Mesenteric fat pad (tissue), 1 donor: ENCODE results near the gene TCF20. TPM values are rescaled to one million over a fixed set of nuclear protein-coding genes. Genes with fewer than 3 reads are reported as not detected.

Experiments used
- DNase-seq: peaks from one replicate; pipeline ENCODE4 v3.0.0-alpha.2; 2020; ENCODE audit warnings: low spot score
- total RNA-seq: library from RNA; stranded (reverse); fragmentation: NEBNext Ultra II Directional; extraction: Animal tissue kit (Norgen Biotek cat#: 25700); gene quantifications from one replicate; pipeline ENCODE4 v1.2.1, GENCODE V29; 2021
- donor health status: DM: yes; HTN: yes; CAD: no.

TCF20 gene
- total RNA-seq, 1 donor from 2014 or later = 25.2 TPM

DNA sequence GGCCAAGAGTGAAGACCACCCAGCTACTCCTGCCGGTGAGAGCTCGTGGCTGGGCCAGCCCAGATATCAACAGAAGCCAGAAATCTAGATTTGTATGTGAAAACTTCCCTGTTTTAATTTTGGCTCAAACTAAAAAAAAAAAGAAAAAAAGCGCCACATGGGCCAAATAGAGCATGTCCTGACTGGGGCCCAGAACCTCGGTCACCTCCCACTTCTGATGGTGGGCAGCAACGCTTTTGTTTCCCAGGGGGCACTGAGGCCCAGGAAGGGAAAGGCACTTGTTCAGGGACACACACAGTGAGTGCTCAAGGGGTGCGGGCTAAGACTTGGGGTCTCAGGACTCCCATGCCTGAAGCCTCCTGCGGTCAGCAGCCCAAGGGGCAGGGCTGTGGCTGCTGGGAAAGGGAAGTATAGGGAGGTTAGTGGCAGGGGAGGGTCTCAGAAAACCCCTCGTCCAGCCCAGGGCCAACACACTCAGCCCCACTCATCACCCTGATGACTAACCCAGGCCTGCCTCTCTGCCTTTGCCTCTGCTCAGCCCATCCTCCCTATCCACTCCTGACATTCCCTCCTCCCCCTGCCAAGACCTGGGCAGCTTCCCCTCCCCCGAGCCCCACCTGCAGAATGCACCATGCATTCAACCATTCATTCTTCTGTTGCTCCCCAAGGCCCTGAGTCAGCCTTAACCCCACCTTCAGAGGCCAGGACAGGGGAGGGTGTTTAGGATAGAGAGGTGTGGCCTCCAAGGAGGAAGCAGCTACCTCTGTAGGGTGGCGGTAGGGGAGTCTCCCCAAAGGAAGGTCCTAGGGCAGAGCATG is 30.0 kb upstream of the TCF20 start:
- DNase-seq = no peak

DNA sequence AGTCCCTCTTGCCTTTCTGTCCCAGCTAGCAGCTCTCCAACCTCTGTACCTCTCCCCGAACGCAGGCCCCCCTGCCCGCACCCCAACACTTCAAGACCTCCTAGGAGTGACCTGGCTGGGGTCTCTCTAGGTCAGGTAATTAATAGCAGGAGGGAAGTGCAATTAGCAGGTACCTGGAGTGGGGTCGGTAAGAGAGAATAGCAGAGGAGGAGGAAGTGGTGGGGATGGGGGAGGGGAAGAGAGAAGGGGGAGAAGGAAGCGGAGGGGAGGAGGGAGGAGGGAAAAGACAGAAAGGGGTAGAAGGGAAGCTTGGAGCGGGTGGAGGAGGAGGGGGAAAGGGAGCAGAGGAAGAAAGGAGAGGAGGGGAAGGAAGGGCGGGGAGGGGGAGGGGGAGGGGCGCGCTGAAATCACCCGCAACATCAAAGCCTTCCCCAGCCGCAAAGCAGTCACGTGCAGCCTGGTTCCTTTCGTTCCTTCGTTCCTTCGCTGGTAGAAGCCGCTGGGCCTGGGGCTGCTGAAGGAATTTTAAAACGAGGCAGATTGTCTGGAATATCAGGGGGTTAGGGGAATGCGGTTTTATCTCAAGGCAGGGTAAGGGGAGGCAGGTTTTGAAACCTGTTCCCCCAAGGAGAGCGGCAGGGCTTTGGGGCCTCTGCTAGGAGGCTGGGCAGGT is 29.3 kb upstream of the TCF20 start:
- DNase-seq = no peak

DNA sequence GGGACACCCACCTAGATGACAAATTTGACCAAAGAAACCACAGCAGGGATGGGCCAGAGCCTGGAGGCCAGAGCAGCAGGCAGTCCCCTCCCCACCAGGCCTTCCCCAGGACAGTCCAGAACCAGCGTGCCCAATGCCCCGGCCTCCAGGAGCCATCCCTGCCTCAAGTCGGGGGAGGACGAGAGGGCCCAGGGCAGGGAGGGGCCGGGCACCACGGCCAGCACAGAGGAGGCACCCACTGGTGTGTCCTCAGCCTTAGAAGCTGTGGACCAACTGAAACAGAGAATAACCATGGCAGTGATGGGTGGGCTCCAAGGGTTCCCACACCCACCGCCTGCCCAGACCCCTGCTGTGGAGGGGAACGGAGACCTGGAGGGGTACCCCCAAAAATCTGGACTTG is 28.3 kb upstream of the TCF20 start:
- DNase-seq = no peak

DNA sequence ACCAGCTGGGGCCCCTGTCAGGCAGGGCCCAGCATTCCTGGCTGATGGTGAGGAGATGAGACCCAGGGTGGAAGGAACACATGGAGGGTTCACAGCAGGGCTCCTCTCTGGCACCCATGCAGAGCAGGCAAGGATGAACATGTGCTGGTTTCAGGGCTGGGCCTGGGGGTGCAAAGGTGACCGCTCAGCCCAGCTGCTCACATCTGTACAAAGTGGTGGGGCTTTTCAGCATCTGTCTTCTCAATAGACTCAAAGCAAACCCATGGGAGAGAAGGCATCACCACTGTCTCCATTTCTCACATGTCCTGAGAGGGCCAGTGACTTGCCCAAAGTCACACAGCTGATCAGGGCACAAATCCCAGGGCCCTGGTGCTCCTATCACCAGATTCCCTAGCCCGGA is 27.3 kb upstream of the TCF20 start:
- DNase-seq = no peak

DNA sequence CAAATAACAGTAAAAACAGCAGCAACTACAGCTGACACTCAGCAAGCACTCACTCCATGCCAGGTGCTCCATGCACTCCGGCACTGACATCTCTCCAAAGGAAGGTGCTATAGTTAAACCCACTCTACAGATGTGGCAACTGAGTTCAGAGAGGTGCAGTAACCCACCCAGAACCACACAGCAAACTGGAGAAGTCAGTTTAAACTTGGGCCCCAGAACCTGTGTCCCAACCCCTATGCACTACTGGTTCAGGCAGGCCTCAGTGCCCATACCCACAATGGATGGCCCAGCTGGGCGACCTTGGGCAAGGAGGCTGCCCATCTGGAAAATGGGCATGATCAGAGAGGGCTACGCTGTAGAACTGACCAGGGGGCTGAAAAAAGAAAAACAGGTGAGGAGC is 26.4 kb upstream of the TCF20 start:
- no peak for DNase-seq

DNA sequence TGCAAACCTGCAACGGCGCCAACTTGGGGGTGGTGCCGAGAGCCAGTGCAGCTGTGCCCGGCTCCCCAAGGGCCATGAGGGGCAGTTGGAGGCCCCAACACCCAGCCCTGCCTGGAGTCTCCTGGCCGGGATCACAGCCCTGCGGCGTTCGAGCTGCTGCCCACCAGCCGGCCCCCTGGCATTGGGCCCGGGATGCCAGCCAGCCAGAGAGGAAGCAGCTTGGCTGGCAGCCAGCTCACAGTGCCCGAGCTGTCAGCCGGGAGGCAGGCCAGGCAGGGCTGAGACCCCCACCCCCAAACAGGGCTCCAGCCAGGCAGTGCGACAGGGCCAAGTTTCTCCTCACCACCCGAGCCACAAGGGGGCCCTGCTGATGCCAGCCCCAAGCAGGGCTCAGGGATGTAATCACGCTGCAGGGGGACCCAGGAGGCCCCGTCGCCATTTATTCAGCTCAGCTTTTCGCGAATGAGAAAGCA is 26.0 kb upstream of the TCF20 start:
- DNase-seq = no peak

DNA sequence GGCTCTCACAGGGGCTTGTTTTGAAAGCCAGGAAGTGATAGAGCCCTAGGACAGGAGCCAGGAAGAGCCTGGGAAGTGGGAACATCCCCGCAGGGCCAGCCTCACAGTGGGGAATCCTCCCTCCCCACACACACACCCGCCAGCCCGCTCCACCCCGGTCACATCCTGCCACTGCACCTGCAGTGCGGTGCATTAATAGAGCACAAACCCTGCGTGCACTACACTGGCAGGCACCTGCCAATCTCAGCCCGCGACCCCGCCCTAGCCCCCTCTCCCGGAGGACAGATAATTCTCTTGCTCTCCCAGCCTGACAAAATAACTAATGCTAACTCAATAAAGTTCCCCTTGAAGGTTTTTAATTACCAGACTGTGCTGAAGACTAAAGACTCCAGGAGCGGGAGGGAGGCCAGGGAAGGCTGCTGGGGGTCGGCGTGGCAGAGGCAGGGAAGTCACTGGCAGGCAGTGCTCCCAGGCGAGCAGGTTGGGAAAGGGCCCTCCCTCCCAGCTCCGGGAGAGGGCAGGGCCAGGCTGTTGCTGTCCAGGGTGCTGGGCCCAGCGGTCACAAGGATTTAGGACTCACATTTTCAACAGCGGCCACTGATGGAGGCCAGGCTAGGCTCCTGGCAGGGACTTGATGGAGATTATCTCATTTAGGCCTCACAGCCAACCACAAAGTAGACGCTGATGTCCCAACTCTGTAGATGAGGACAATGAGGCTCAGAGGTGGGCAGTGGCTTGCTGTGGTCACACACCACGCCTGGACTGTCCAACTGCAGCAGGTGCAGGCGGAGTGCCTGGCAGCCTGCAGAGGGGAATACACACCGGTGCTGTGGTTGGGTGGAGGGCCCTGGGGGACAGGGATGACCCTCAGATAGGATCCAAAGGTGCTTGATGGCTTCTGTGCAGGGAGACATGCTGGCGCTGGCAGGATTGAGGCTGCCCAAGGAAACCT is 23.9 kb upstream of the TCF20 start:
- DNase-seq = no peak

DNA sequence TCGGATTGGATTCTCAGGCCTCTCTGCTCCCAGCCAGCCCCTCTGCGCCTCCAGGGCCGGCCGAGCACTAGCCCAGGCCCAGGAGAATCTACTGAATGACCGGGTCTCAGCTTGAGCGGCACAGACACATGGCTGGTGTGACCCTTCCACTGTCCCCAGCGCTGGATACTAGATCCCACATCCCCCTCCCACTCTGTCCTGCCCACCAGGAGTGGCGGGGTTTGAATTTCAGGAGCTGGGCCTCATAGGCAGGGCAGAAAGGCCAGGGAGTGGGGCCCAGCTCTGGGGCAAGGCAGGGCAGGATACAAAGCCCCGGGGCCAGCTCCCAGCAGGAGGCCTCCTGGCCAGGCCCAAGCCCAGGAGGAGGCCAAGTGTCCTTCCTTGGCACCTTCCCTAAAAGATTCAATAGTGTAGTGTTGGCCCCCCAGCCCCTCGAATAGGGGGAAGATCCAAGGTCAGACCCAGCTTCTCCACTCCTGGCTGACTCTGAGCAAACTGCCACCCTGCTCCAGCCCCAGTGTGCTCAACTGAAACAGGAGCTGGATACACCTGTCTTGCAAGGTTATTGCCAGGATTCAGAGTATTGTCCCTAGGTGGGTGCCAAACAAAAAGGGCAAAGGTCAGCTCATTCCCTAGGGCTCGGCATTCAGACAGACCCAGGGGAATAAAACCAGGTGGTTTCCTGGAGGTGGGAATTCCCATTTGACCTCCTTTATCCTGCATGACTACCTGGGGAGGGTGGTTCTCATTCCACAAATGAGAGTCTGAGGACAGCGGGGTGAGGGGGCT is 22.5 kb upstream of the TCF20 start:
- no peak for DNase-seq

DNA sequence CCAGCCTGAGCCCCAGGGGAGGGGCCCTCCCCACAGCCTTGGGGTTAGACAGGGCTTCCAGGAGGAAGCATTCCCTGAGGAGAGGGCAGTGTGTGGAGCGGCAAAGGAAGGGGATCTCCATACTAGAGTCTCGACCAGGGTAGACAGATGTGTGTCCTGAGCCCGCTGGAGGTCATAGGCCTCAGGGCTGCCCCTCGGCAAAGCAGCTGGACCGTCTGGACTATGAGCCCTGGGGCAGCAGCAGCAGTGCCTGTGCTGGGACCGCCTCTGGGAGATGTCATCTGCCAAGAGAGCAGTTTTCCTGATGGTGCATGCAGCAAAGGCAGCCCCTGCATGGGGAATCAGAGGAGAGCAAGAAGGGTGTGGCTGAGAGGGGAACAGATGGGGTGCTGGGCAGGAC is 20.8 kb upstream of the TCF20 start:
- DNase-seq = no peak

DNA sequence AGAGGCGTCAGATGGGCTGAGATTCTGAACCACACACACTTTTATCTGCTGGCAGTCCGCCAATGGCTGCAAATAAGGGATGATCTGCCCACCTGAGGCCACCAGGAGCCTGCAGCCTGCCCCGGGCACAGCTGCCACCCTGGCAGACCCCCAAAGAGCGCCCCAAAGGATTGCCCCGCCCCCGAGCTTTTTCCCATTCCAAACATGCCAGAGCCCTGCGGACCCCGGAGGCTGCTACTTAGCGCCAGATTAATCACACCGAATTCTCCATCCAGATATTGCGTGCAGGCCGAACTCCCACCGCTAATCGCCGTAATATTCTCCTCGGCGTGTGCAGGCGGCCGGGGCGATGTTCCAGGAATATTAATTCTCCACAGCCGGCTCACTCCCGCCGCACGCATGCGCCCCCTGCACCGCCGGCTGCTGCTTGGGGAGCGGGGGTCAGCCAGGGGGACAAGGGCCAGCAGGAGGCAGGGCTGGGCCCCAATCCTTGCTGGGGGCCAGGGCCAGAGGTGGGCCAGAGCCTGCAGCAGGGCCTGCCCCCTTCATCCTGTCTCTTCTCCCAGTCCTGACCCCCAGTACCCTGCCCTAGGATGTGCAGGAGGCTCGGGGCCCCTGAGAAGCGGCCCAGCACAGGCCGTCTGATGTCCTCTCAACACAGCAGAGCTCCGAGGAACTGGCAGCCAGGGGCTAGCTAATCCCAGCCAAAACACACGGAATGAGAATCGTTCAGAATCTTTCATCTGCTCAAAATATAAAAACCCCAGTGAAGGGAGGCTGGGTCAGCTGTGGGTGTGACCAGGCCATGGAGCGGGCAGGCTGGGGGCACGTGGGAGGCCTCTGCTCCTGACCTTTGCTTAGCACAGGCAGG is 19.5 kb upstream of the TCF20 start:
- DNase-seq = no peak

DNA sequence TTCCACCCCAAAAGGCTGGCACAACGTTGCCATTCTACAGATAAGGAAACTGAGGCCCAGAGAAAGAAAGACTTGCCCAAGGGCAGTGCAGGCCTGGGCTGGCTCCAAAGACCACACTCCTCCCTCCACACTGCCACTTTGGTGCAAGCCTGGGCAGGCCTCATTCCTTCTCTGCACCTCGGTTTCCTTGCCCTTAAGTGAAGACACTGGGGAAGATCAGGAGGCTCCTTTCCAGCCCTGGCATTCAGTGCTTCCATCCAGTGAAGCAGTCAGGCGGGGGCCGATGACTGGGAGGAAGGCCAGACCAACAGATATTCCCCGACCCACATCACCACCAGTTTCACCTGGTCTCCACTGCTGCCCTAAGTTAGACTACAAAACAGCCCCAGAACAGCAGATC is 18.3 kb upstream of the TCF20 start:
- no peak for DNase-seq

DNA sequence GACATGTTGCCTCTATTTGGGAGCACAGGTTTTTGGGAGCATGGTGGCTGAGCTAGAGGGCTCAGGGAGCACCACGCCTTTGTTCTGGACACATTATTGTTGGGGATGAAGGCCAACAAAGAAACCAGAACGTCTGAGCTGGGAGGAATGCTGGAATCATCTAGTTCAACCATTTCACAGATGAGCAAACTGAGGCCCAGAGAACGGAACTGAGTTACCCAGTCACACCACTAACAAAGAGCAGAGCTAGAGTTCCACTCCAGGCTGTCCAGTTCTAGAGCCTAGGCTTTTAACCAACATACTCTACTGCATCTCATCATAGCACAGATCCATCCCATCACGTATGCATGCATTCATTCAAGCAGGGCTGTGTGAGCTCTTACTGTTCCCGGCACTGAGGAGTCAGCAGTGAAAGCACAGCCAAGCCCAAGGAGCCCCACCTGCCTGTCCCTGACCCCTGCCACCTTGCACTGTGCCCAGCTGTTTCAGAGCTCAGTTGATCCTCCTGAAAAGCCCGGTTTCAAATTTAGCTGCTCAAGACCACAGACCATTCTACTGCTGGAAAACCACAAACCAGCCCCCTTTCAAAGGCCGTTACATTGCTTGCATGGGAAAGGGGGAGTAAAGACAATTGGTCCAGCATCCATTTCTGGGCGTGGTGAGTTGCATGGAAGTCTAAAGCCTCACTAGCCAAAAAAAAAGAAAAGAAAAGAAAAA is 16.9 kb upstream of the TCF20 start:
- no peak for DNase-seq

DNA sequence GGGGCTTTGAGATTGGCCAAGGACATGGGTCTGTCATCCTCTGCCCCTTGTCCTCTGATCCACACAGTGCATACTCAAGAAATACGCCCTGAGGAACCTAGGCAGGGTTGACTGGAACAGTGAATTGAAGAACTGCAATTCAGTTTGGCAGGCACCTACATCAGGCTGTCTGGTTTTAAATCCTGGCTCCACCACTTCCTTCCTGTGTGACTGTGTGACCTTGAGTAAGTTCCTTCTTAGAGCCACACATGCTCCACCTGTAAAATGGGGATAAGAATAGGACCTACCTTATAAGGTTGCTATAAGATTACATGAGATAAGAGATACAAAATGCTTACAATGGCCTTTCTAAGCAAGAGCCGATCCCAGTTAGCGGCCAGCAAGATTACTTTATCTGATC is 15.8 kb upstream of the TCF20 start:
- DNase-seq = no peak

DNA sequence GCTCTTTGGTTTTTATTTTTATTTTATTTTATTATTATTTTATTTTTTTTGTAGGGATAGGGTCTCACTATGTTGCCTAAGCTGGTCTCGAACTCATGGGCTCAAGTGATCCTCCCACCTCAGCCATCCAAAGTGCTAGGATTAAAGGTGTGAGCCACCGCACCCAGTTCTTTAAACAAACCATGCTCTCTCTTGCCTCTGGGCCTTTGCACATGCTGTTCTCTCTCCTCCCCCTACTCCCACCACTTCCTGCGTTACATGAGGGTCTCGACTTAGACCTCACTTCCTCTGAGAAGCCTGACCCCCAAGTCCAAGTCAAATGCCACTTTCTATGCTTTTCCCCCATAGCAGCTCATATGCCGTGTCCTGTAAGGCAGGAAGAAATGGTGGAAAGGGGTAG is 15.2 kb upstream of the TCF20 start:
- DNase-seq = no peak

DNA sequence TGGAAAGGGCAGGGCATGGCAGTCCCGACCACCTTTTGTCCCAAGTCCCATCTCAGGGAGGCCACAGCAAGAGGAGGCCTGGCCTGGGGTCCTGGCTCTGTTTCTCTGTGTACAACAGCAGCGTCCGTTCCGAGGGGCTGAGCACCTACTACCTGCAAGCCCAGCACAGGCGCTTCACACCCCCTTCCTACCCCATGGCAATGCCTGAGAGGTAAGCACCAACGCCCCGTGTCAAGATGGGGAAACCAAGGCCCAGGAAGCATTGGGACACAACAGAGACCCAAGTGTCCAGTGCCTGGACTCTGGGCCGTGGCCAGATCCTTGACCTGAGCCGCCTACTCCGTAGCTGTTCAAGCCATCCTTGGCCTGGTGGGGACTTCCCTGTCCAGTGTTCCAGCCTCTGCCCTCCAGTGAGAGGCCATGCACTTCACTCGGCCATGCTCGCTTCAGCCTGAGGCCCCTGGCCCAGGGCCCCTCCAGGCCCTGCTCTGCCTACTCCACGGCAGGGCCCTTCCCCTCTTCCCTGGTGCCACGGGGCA is 14.3 kb upstream of the TCF20 start:
- no peak for DNase-seq

DNA sequence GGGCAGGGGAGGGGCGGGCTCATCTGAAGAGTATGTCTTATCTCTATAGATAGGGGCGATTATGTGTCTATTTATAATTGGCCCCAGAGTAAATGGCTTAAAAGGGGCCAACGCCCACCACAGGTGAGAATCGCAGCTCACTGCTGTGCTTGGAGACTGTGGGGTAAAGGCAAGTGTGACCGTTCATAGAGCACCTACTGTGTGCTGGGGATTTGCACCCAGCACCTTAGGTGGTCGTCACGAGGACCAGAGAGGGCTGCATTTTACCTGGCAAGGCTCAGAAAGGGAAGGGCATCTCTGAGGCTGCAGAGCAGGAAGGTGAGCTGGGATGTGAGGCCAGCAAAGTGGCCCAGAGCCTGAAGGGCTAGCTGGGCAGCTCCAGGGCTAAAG is 13.7 kb upstream of the TCF20 start:
- no peak for DNase-seq

DNA sequence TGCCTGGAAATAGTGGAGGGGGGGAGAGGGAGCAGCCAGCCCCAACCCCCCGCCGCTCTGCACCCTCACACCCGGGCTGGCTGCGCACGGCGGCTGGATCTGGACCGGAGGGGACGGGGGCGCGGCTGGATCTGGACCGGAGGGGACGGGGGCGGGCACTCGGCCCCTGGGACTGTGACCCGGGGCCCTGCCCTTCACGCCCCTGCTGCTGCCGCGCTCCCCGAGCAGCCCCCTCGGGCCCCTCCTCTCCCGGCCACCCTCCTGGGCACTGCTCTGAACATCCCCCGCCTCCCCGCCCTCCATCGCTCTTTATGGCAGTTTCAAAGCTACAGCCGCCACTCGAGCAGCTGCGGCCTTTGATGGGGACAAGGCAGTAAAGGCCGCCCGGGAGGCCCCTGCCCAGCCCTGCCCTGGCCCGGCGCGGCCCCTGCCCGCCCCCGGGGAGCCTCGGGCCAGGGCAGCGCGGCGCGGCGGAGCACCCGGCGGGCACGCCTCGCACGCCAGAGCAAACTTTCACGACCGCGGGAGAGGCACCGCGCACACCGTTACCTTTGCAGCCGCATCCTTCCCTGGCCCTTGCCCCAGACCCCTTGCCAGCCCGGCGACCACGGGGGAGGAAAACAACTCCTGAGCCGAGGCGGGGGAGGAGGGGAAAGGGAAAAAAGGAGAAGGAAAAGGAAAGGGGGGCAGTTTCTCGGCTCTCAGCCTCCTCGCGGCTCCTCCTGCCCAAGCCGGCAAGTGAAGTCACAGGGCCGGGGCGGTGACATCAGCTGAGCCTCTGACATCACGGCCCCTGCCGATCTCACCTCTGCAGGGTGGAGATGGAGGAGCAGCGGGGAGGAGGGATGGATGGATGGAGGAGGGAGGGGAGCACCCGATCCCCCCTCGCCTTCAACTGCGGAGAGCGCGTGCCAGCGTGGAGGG is 13.1 kb upstream of the TCF20 start:
- DNase-seq = no peak

DNA sequence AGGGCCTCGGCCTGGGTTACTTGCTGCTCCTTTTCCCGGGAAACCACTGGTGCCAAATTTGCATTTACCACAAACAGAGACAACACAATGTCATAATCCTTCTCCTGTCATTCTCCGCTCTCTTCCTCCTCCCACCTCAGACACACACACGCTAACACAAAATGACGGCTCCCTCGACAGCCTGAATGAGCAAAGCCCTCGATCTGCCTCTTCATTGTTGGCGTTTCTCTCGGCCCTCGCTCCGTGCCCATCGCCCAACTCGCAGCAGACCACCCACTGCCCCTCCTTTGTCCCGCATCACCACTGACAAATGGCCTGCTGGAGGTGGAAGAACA is 12.5 kb upstream of the TCF20 start:
- DNase-seq = no peak
